RWPE2 (cell line): ENCODE measurements around the gene ADAMTS6.

Experiments
- ATAC-seq: fragments of 200-7000 bp; cut with Tn5 transposase; 3 replicates; pipeline ENCODE4 v1.9.1; 2021; ENCODE audit warnings: low read depth
- DNase-seq: peaks from one replicate; pipeline ENCODE4 v3.0.0-alpha.2; 2020; ENCODE audit warnings: low spot score
- H3K27ac ChIP-seq: fragments of 450-650 bp; 2 replicates; pipeline ENCODE4 v1.5.1; 2017; ENCODE audit warnings: mild to moderate bottlenecking; ENCODE audit not compliant: poor library complexity, severe bottlenecking
- H3K27me3 ChIP-seq: fragments of 250-450 bp; sonication (Bioruptor Pico); 2 replicates; pipeline ENCODE4 v1.5.1; 2021; ENCODE audit warnings: mild to moderate bottlenecking, moderate library complexity; ENCODE audit not compliant: insufficient read depth, poor library complexity, severe bottlenecking
- H3K36me3 ChIP-seq: fragments of 250-450 bp; sonication (Bioruptor Pico); 2 replicates; pipeline ENCODE4 v1.5.1; 2020; ENCODE audit warnings: low read depth, mild to moderate bottlenecking, moderate library complexity
- H3K4me1 ChIP-seq: fragments of 250-450 bp; sonication (Bioruptor Pico); 2 replicates; pipeline ENCODE4 v1.5.1; 2021; ENCODE audit warnings: mild to moderate bottlenecking, moderate library complexity; ENCODE audit not compliant: insufficient read depth, poor library complexity, severe bottlenecking
- H3K4me3 ChIP-seq: fragments of 250-450 bp; sonication (Bioruptor Pico); 2 replicates; pipeline ENCODE4 v1.5.1; 2021; ENCODE audit warnings: mild to moderate bottlenecking, moderate library complexity; ENCODE audit not compliant: severe bottlenecking
- H3K9me3 ChIP-seq: fragments of 250-450 bp; sonication (Bioruptor Pico); 2 replicates; pipeline ENCODE4 v1.5.1; 2021; ENCODE audit warnings: mild to moderate bottlenecking, moderate library complexity; ENCODE audit not compliant: severe bottlenecking
- CTCF ChIP-seq: fragments of 450-650 bp; IDR thresholded peaks from one replicate; pipeline ENCODE4 v1.5.1; 2017; ENCODE audit warnings: mild to moderate bottlenecking, moderate library complexity; ENCODE audit not compliant: poor library complexity, severe bottlenecking

The ADAMTS6 gene

GRCh38 chr5:65171645-65172044, 310.1 kb downstream of the ADAMTS6 start:
- Histone ChIP-seq H3K4me3 (no peak overlapping the region), H3K27me3 (no peaks in the 10 kb centered on the region), H3K9me3 (no peaks in the 10 kb centered on the region), H3K27ac (no peak overlapping the region), H3K4me1 (no peaks in the 10 kb centered on the region), H3K36me3 (peaks cover 20% of the 10 kb centered on the region)
- ATAC-seq, result no peak
- DNase-seq, result no peak
- no peak for TF ChIP-seq CTCF

GRCh38 chr5:65163698-65164097, 318.0 kb downstream of the ADAMTS6 start:
- TF ChIP-seq CTCF, result no peak
- H3K9me3 ChIP-seq, result no peaks in the 10 kb centered on the region
- ATAC-seq (peak; percentile 85), DNase-seq (peak; percentile 68)
- no peaks in the 10 kb centered on the region for H3K27me3 ChIP-seq
- peaks cover 33% of the 10 kb centered on the region for H3K4me1 ChIP-seq
- H3K36me3 ChIP-seq, result peaks cover 12% of the 10 kb centered on the region
- peak overlapping the region; percentile 90 for H3K27ac ChIP-seq
- H3K4me3 ChIP-seq, result no peak overlapping the region

GRCh38 chr5:65161655-65162054, 320.1 kb downstream of the ADAMTS6 start:
- no peak for DNase-seq
- Histone ChIP-seq H3K36me3 (peaks cover 12% of the 10 kb centered on the region), H3K27ac (peak overlapping the region; percentile 90), H3K9me3 (no peaks in the 10 kb centered on the region), H3K27me3 (no peaks in the 10 kb centered on the region), H3K4me3 (no peak overlapping the region), H3K4me1 (peaks cover 36% of the 10 kb centered on the region)
- no peak for TF ChIP-seq CTCF
- ATAC-seq, result peak; percentile 33

GRCh38 chr5:65157906-65158603, 323.7 kb downstream of the ADAMTS6 start:
- Histone ChIP-seq H3K36me3 (peaks cover 3% of the 10 kb centered on the region; the same call in 1 of the 2 replicates), H3K27ac (peak overlapping the region; percentile 90), H3K9me3 (no peaks in the 10 kb centered on the region), H3K4me1 (peaks cover 27% of the 10 kb centered on the region), H3K4me3 (no peak overlapping the region), H3K27me3 (no peaks in the 10 kb centered on the region)
- ATAC-seq (peak; percentile 55), DNase-seq (no peak)
- no peak for TF ChIP-seq CTCF

GRCh38 chr5:65156933-65157332, 324.8 kb downstream of the ADAMTS6 start:
- ATAC-seq (no peak), DNase-seq (no peak)
- Histone ChIP-seq H3K9me3 (no peaks in the 10 kb centered on the region), H3K4me1 (peaks cover 17% of the 10 kb centered on the region), H3K27me3 (no peaks in the 10 kb centered on the region), H3K4me3 (no peak overlapping the region), H3K36me3 (0 out of 2 replicates have a peak, but pooled peaks cover 3% of the 10 kb centered on the region), H3K27ac (peak overlapping the region; percentile 90)
- no peak for TF ChIP-seq CTCF
